T-helper 1 cell (primary cell): ENCODE data around the gene KCNK3.
"Not testable (repeated sequence)": the region's sequence is repeated elsewhere in the genome, so short reads cannot be mapped to it uniquely, and the experiment has no call there.

ENCODE experiments used
- DNase-seq, 5 donors: peaks; one replicate each; pipeline ENCODE4 v3.0.0-alpha.2; 2012 to 2020

KCNK3 gene

DNA sequence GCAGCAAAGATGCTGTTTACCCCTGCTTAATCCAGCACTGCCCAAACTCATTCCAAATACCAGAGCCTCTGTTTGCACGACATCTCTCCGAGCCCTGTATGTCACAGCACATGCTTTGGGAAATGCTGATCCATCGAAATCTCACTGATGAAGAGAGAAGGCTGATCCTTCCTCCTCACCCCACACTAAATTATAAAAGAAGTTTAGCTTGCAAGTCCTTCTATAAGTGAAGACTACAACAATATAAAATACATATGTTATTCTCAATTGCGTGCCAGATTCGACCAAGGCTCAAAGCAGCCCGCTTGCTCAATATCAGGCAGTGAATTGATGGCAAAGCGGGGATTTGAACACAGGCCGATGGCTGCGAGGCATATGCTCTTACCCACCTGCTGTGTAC lies 40.9 kb downstream of the KCNK3 start:
- DNase-seq: no peak

DNA sequence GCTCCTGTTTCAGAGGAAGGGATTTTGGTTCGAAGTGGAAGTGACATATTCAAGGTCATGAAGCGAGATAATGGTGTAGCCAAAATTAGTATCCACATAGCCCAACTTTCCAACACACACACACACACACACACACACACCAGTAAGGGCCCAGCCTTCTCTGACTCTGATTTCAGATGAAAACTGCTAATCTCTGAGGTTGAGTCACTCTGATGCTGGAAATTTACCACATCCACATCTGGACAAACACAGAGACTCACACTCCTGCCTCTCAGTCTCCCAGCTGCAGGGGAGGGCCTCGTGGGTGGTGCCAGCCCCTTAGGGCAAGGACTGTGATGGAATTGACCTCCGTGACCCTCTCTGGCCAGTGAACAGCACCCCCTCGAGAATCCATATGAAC lies 42.6 kb downstream of the KCNK3 start:
- no peak for DNase-seq

DNA sequence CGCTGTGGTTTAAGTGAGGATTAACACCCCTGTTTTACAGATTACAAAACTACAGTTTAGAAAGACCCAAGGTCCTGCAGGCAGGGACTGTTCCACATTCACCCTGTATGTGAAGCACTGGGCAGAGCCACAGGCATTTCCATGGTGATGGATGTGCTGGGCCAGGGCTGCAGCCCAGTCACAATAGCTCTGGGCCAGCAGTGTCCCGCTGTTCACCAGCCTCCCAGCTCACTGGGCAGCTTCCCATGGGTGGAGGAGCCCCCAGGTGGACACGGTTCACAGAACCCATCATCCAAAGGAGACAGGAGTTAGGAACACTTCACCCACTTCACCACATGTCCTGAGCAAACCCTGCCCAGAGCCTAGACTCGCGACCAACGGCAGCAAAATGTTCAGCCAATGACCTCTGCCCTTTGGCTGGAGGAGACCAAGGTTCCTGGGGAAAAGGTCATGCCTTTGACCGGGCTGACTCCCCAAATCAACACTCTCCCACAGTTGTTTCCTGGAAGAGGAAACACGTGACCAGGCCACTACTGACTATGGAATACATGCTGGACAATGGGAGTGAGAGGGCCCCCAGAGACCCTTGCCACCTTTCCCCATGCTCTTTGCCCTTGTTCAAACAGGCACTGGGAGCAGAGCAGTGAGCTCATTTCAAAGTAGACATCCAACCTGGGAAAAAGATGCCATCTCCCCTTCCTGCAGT lies 43.5 kb downstream of the KCNK3 start:
- no peak for DNase-seq

DNA sequence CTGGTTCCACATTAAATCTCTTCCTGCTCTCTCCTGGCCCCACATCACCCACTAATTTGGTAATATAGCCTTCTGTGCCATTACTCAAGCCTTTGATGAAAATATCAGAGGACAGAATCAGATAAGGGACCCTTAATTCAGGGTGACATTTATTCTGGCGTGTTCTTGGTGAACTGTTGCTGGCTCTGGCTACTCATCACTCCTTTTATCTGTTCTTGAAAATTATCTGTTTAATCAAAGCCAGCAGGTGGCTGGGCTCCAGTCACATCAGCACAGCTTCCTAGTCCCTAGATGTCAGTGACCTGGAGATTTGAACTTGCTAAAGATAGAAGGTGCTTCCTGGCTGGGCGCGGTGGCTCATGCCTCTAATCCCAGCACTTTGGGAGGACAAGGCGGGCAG lies 44.7 kb downstream of the KCNK3 start:
- DNase-seq: no peak

DNA sequence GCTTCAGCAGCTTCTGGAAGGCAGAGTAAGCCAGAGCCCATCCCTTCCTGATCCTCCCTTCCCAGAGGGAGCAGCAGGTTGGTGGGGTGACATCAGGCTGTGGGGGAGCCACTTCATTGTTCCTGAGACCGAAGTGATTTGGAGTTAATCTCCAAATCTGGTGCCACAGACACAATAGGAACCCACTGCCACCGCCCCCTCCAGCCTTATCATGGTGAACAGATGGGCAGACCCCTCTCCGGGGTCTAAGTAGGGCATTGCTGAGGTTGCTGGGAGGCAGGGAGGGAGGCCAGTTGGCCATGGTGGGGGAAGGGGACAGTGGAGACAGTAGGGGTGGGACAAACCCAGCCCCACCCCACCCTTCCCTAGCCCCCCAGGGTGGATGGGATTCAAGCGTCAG lies 46.0 kb downstream of the KCNK3 start:
- DNase-seq: no peak

DNA sequence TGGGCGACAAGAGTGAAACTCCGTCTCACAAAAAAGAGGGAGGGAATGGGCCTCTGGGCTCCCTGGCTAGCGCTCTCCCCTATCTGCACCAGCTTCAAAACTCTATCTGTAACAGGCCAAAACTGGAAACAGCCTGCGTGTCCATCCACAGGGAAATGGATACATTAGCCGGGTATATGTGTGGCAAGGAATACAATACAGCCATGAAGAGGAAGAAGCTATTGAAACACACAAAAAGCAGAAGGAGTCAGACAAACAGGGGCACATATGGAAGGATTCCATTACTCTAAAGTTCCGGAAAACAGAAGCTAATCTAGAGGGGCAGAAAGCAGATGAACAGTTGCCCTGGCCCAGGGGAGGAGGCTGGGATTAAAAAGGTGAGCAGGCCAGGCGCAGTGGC lies 47.0 kb downstream of the KCNK3 start:
- DNase-seq: no peak

DNA sequence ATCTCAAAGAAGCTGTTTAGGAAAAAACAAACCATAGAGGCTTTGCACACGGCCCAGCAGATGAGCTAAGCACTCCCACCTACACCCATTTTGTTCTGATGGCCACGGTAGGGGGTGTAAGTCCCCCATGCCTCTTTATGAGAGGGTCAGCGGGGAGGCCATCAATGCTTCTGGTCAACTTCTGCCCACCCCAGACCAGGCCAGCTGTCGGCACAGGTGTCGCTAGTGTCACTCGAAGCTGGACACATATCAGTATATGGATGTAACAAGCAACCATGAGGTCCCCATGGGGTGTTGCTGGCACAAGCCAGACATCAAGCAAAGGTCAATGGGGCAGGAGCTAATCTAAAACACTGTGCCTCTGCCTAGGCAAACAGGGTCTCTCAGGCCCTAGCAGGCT lies 47.8 kb downstream of the KCNK3 start:
- DNase-seq: no peak

DNA sequence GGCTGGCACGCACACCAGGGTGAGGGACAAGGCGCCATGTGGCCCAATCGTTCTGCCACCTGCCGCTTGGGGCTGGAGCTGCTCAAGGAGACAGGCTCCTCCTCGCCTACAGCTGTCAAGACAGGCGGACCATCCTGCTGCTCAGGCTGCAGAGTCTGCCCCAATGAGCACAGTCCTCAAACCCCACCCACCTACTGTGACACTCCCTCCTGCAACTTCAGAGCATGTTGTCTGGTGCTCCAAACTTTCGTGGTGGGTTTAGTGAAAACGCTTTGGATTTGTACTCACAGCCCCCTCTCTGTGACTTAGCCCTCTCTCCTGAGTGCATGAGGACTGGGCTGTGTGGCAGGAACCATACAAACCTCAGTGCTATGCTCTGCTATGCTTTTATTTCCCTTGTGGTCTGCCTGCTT lies 48.4 kb downstream of the KCNK3 start:
- no peak for DNase-seq

DNA sequence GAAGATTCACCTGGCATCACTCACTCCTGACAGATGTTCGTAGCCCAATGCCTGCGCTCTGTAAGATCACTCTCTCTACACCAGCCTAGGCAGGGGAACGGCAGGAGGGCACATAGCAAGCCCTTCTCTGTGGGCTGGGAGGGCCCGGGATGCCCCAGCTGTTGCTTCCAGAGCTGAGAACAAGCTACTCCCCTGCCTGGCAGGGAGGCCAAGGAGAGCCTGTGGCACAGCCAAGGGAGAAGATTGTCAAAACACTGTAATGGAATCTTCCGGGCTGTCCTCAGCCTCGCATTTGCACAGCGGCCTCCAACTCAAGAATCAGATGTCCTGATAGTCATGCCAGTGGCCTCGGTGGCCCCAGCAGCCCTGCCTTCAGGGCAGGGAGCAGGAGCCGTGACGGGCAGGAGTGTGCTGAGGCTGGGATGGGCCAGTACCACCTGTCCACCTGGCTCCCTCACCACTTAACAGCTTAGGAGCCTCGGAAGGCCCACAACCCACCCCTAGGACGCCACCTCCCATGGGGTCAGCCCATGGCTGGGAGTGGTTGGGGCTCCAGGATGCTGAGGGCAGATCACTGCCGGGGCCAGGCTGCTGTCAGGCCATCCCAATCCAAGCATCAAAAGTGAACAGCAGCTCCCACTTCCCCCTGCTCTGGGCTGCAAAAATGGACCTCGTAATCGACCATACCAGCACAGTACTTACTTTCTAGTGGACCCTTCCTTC lies 49.7 kb downstream of the KCNK3 start:
- no peak for DNase-seq

DNA sequence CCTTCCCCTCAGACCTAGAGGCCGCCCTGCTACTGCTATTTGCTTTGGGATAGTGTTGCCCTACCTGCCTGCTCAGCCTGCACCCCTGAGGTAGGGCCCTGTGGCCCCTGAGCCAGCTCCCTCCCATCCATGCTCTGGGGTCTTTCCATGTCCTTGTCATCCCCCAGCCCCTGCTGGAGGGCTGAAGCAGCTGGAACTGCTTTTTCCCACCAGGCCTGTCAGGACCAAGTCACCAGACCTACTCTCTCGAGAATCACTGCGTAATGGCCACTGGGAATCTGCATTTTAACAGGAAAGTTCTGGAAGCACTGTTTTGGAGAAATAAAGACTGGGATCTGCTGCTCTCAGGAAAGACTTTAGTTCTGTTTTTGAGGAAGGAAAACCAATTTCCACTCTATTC lies 51.3 kb downstream of the KCNK3 start:
- no peak for DNase-seq

DNA sequence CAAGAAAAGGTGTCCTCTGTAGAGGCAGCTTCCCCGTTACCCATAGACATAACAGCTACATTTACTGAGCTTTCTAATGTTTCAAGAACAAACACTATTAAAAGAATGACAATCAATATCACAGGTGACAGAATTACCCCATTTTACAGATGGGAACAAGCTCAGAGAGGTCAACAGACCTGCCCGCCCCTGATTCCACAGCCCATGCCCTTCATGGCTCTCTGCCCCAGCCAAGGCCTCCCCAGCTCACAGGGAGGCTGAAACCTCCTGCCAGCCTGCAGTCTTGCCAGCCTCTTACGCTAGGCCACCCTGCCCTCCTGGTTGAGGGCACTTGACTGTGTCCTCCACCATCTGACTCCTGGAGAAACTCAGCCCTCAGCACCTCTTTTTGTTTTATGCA lies 52.4 kb downstream of the KCNK3 start:
- no peak for DNase-seq

DNA sequence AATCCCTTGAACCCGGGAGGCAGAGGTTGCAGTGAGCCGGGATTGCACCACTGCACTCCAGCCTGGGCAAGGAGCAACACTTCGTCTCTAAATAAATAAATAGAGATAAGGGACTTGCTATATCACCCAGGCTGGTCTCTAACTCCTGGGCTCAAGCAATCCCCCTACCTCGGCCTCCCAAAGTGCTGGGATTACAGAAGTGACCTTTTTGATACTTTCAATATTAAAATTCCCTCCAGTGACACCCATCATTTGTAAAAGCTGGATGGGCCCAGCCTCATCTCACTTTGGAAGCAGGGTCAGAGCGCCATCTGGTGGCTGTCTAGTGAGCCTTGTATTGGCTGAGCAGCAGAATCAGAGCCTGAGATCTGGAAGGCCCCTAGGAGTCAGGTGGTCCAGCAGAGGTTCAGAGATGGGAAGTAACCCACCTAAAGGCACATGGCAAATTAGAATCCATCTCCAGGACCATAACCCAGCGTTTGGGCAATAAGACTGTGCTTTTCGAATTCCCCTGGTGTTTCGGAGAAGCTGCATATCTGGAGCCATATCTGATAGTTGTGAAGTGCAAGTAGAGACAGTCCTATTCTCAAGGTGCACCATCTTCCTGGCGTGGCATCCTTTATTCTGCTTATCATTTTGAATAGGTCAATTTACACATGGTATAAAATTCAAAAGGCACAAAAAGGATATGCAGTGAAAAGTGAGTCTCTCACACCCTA lies 53.2 kb downstream of the KCNK3 start:
- DNase-seq: peak; percentile 42 to 71 (median 55)

DNA sequence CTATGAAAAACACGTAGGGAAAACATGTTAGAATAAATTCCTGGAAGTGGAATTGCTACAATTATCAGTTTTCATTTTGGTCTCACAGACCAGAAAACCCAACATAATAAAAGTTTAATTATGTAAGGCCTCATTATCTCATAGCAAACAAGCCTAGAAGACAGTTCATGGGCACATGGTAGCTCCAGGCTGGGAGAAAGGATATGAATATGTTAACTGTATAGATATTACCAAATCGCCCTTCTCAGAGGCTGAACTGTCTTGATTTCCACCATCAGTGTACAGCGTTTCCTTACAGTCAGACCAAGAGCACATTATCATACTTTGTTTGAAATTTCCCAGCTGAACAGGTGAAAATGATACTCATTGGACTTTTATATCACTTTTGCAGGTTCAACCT lies 54.4 kb downstream of the KCNK3 start:
- no peak for DNase-seq

DNA sequence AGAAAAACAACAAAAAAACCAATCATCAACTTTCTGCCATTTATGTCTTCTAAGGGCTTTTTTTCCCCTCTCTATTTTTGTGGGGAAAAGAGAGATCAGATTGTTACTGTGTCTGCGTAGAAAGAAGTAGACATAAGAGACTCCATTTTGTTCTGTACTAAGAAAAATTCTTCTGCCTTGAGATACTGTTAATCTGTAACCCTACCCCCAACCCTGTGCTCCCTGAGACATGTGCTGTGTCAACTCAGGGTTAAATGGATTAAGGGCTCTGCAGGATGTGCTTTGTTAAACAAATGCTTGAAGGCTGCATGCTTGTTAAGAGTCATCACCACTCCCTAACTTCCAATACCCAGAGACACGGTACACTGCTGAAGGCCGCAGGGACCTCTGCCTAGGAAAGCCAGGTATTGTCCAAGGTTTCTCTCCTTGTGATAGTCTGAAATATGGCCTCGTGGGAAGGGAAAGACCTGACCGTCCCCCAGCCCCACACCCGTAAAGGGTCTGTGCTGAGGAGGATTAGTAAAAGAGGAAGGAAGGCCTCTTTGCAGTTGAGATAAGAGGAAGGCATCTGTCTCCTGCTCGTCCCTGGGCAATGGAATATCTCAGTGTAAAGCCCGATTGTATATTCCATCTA lies 57.4 kb downstream of the KCNK3 start:
- DNase-seq: not testable (repeated sequence)

DNA sequence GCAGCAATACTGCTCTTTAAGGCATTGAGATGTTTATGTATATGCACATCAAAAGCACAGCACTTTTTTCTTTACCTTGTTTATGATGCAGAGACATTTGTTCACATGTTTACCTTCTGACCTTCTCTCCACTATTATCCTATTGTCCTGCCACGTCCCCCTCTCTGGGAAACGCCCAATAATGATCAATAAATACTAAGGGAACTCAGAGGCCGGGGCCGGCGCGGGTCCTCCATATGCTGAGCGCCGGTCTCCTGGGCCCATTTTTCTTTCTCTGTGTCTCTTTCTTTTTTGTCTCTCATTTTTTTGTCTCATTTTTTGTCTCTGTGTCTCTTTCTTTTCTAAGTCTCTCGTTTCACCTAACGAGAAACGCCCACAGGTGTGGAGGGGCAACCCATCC lies 57.9 kb downstream of the KCNK3 start:
- DNase-seq: not testable (repeated sequence)

DNA sequence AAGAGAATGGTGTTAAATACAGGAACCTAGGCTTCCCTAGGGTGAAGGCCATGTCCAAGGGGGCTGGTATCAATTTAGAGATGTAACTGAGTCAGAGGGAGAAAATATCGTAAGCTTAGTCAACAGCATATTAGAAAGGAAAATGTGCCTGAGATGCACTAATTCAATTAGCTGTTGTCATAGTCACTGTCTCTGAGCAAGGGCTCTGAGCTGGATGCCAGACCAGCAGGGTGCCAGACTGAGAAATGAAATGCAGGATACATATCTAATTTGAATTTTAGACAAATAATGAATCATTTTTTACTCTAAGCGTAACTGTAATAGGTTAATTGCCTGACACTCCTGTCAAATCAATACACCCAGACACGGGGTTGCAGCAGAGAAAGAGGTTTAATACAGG lies 60.1 kb downstream of the KCNK3 start:
- no peak for DNase-seq

DNA sequence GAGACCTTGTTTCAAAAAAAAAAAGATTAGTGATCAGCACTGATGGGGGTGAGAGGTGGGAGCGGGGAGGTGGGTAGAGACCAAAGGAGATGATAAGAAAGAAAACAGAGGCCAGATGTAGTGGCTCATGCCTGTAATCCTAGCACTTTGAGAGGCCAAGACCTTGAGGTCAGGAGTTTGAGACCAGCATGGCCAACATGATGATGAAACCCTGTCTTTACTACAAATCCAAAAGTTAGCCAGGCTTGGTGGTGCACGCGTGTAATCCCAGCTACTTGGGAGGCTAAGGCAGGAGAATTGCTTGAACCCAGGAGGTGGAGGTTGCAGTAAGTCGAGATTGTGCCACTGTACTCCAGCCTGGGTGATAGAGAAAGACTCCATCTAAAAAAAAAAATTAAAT lies 62.0 kb downstream of the KCNK3 start:
- no peak for DNase-seq

DNA sequence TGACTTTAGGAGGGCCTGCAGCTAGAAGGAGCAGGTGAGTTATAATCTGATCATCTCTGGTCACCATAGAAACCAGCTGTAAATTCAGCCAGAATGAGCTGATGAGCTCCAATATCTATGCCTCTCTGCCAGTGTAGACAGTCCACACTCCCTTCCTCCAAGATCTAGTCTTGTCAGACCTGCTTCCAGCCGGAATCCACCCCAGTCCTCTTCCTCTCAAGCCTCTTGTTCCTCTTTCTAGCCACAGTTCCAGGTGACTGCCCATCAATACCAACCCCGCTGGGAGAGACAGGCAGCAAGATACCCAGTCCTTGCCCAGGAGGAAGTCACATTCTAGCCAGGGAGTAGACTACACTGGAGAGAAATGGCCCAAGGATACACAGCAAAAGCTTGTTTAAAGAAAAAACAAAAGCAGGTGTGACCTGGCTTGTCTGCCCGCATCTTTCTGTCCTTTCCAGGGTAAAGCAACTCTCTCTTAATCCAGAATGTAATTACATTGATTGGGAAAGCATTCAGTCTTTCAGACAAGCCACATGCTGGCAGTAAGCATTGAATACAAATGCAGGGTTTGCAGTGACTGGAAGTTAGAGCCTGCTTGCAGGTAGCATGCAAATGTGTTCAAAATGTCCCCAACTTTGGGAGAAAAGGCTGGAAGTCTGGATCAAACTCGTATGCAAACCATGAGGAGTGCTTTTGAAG lies 62.6 kb downstream of the KCNK3 start:
- no peak for DNase-seq

DNA sequence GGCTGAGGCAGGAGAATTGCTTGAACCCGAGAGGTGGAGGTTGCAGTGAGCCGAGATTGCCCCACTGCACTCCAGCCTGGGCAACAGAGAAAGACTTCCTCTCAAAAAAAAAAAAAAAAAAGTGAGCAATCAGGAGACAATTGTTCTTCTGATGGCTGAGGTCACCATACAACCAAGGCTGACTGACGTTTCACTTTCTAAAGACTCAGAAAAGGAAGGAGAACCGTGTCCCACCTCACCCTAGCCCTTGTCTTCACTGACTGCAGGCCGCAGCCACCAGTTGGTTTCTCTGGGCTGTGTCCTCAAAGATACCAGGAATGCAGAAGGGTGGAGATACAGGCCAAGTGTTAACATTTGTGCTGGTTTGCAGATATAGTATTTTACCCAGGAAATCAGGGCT lies 63.8 kb downstream of the KCNK3 start:
- DNase-seq: no peak

DNA sequence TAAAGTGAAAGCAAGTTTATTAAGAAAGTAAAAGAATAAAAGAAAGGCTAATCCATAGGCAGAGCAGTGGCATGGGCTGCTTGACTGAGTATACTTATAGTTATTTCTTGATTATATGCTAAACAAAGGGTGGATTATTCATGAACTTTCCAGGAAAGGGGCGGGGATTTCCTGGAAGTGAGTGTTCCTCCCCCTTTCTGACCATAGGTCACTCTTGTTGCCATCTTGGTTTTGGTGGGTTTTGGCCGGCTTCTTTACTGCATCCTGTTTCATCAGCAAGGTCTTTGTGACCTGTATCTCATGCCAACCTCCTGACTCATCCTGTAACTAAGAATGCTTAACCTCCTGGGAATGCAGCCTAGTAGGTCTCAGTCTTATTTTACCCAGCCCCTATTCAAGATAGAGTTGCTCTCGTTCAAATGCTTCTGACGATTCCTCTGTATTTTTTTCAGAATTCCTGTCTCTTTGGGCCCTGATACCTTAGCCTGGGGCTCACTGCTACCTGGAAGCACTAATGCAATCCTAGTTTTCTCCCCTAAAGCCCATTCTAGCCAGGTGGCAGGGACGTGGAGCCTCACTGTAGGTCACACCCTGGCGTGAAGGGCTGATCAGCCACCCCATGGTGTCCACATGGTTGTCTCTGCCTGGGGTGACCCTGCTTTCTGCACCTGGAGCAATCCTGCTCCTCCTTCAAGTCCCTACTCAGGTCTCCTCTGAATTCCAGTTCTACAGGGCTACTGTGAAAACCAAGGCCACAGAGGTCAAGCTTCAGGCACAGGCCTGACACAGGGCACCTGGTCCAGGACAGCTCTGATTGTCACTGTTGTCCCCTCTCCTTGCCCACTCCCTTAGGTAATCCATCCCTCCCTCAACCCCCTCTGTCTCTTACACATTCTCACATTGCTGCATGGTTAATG lies 65.6 kb downstream of the KCNK3 start:
- DNase-seq: peak in 1 of 5 donors; percentile 48

DNA sequence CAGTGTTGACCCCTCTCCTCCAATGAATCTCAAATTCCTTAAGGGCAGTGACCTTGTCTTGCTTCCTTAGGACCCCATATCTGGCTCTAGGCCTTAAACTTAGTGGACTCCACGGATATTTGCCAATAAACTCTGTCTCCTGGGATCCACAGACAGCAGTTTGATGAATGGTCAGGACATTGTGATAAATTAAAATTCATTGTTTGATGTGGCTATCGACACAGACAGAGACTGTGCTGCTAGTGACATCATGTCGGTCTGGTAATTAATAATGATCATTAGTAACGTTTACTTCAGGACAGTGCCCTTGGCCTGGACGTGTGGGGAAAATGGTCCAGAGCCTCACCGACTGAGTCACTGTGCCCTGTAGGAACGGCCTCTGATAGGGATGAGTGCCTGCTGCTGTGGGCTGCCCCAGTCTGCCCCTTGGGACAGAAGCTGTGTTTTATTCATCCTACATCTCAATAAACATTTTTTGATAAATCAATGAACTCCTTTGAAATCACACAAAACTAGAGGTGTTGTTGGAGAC lies 66.3 kb downstream of the KCNK3 start:
- DNase-seq: no peak
